Caco-2 (cell line): ENCODE measurements around the gene TYMP. TPM values are rescaled to one million over a fixed set of nuclear protein-coding genes. Genes with fewer than 3 reads are reported as not detected.

Source experiments
- BruUV-seq: library from RNA; stranded (reverse); fragments of 400-500 nt; replicated peaks from 2 replicates; lab custom pipeline; 2021; lab: Mats Ljungman, UMichigan
- CTCF ChIA-PET: fragments of 300-600 bp; sonication (Branson Sonifier 250); formaldehyde crosslinking; loops from one replicate; lab custom pipeline; 2022; ENCODE audit warnings: antibody characterized with exemption; lab: Charles Lee
- POLR2A ChIA-PET: fragments of 300-600 bp; sonication (Branson Sonifier 250); formaldehyde crosslinking; loops from one replicate; lab custom pipeline; 2022; ENCODE audit warnings: antibody characterized with exemption; lab: Charles Lee
- DNase-seq, 2 experiments: peaks; one replicate each; pipeline versions ENCODE4 v3.0.0 to v3.0.0-alpha.2; 2020 to 2022
- H3K27me3 ChIP-seq: replicated peaks from 2 replicates; pipeline ENCODE4 v1.6.0; 2011; ENCODE audit warnings: low read length; ENCODE audit not compliant: control insufficient read depth, insufficient read depth
- H3K36me3 ChIP-seq: 2 replicates; pipeline ENCODE4 v1.5.1; 2011; ENCODE audit warnings: low read length; ENCODE audit not compliant: control insufficient read depth, insufficient read depth
- H3K4me1 ChIP-seq: fragments of 250-450 bp; sonication (Bioruptor Pico); 2 replicates; pipeline ENCODE4 v1.5.1; 2020; ENCODE audit warnings: mild to moderate bottlenecking
- H3K4me3 ChIP-seq: 2 replicates; pipeline ENCODE4 v1.5.1; 2011; ENCODE audit warnings: low read depth, mild to moderate bottlenecking, control low read depth, low read length
- H3K9me3 ChIP-seq: fragments of 250-450 bp; sonication (Bioruptor Pico); 2 replicates; pipeline ENCODE4 v1.5.1; 2020; ENCODE audit warnings: mild to moderate bottlenecking, moderate library complexity
- H3K27ac Mint-ChIP-seq: one replicate; pipeline ENCODE4 v1.8.0; 2022; ENCODE audit warnings: mixed read lengths; ENCODE audit not compliant: unreplicated experiment
- H3K27me3 Mint-ChIP-seq: one replicate; pipeline ENCODE4 v1.8.0; 2022; ENCODE audit warnings: mixed read lengths; ENCODE audit not compliant: insufficient read depth, unreplicated experiment
- H3K36me3 Mint-ChIP-seq: one replicate; pipeline ENCODE4 v1.8.0; 2022; ENCODE audit warnings: mild to moderate bottlenecking, mixed read lengths; ENCODE audit not compliant: insufficient read depth, unreplicated experiment
- H3K4me1 Mint-ChIP-seq: one replicate; pipeline ENCODE4 v1.8.0; 2022; ENCODE audit warnings: low read depth, mixed read lengths; ENCODE audit not compliant: unreplicated experiment
- H3K4me3 Mint-ChIP-seq: one replicate; pipeline ENCODE4 v1.8.0; 2022; ENCODE audit warnings: mild to moderate bottlenecking, moderate library complexity, mixed read lengths; ENCODE audit not compliant: unreplicated experiment
- H3K9me3 Mint-ChIP-seq: one replicate; pipeline ENCODE4 v1.8.0; 2022; ENCODE audit warnings: mixed read lengths; ENCODE audit not compliant: unreplicated experiment
- intact Hi-C: fragments of 100-400 bp; cut with micrococcal nuclease; formaldehyde crosslinking; loops from one replicate; pipeline ENCODE4 v1.10.0; 2022; ENCODE audit not compliant: unreplicated experiment
- total RNA-seq: library from RNA; stranded (reverse); gene quantifications from 2 replicates; pipeline ENCODE4 v1.2.3, GENCODE V29; 2022
- TF ChIP-seq, protein P1 (sequence below), 2 experiments: fragments of 200-600 bp in 1 of 2; IDR thresholded peaks; 1 replicate in 1 of 2; 2 replicates in 1 of 2; pipeline versions ENCODE4 v1.5.1 to v1.8.0; 2011 to 2022; ENCODE audit warnings: antibody characterized with exemption in 1 of 2, control low read depth in 1 of 2, inconsistent platforms in 1 of 2, low read depth in 1 of 2, low read length in 1 of 2, mild to moderate bottlenecking in 1 of 2, moderate library complexity in 1 of 2; ENCODE audit not compliant: insufficient read depth in 1 of 2, severe bottlenecking in 1 of 2, unreplicated experiment in 1 of 2

Gene TYMP
- total RNA-seq, 1 experiment from 2014 or later: 3.9 TPM

GRCh38 chr22:50531962-50532674, 2.3 kb upstream of the TYMP start:
- peaks cover 30% of the 10 kb centered on the region for H3K4me1 ChIP-seq
- Mint-ChIP-seq H3K36me3 (peaks cover 30% of the 10 kb centered on the region), H3K4me1 (peaks cover 27% of the 10 kb centered on the region), H3K27me3 (no peaks in the 10 kb centered on the region), H3K9me3 (no peaks in the 10 kb centered on the region), H3K27ac (peak overlapping the region; percentile 86), H3K4me3 (peak overlapping the region; percentile 81)
- POLR2A ChIA-PET: interaction anchor here (0.7 to 1.5 kb wide), 5 partner anchors 15 to 238 kb away, joined by 3 to 7 read pairs (median 4); partner anchors contain the start of genes CHKB, LMF2 and SYCE3
- H3K4me3 ChIP-seq: peak overlapping the region; percentile 68
- H3K27me3 ChIP-seq: no peaks in the 10 kb centered on the region
- TF ChIP-seq, protein P1, sequence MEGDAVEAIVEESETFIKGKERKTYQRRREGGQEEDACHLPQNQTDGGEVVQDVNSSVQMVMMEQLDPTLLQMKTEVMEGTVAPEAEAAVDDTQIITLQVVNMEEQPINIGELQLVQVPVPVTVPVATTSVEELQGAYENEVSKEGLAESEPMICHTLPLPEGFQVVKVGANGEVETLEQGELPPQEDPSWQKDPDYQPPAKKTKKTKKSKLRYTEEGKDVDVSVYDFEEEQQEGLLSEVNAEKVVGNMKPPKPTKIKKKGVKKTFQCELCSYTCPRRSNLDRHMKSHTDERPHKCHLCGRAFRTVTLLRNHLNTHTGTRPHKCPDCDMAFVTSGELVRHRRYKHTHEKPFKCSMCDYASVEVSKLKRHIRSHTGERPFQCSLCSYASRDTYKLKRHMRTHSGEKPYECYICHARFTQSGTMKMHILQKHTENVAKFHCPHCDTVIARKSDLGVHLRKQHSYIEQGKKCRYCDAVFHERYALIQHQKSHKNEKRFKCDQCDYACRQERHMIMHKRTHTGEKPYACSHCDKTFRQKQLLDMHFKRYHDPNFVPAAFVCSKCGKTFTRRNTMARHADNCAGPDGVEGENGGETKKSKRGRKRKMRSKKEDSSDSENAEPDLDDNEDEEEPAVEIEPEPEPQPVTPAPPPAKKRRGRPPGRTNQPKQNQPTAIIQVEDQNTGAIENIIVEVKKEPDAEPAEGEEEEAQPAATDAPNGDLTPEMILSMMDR (IDR thresholded peaks at IDR 0.05; ENCODE audit: insufficient read depth in 1 of 2, low read depth in 1 of 2, low read length in 1 of 2, severe bottlenecking in 1 of 2, unreplicated experiment in 1 of 2): no peak
- H3K9me3 ChIP-seq: no peaks in the 10 kb centered on the region
- H3K36me3 ChIP-seq: no peaks in the 10 kb centered on the region
- CTCF ChIA-PET: interaction anchor here (0.7 to 1.0 kb wide), 3 partner anchors 24 to 89 kb away, joined by 3 to 7 read pairs (median 4); partner anchors contain the start of genes LMF2 and SYCE3
- no TSS peak for BruUV-seq
- DNase-seq: peak; percentile 69 to 78
- intact Hi-C loops: loop anchor here (2.0 to 5.0 kb wide), 2 partner anchors 31 to 90 kb away; partner anchors contain the start of gene SYCE3

DNA sequence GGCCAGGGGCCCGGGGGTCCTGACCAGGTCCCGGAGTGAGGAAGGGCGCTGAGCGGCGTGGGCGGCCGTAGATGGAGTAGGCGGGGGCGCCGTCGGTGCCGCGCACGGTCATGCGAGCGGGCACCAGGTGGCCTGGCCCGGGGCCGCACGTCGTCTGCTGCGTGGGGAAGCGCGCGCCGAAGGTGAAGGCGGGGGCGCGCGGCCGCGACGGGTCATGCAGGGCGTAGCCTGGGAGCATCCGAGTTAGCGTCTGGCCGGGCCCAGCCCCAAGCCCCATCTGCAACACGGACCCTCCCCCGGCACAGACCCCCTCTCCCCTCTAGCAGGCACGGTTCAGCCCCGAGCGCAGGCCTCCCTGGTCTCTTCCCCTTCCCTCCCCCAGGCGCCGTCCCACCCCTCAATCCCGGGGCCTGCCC, 1.7 kb upstream of the TYMP start:
- ChIA-PET CTCF (interaction anchor here (0.7 to 1.0 kb wide), 2 partner anchors 24 to 31 kb away, joined by 4 to 7 read pairs; partner anchors contain the start of genes LMF2 and SYCE3), POLR2A (interaction anchor here (0.7 to 1.5 kb wide), 5 partner anchors 16 to 237 kb away, joined by 3 to 7 read pairs (median 4); partner anchors contain the start of genes CHKB, LMF2 and SYCE3)
- Mint-ChIP-seq H3K36me3 (peaks cover 35% of the 10 kb centered on the region), H3K27me3 (no peaks in the 10 kb centered on the region), H3K4me1 (peaks cover 31% of the 10 kb centered on the region), H3K27ac (peak overlapping the region; percentile 86), H3K4me3 (peak overlapping the region; percentile 81), H3K9me3 (no peaks in the 10 kb centered on the region)
- Histone ChIP-seq H3K4me1 (peaks cover 36% of the 10 kb centered on the region), H3K36me3 (no peaks in the 10 kb centered on the region), H3K9me3 (no peaks in the 10 kb centered on the region), H3K27me3 (no peaks in the 10 kb centered on the region), H3K4me3 (peak overlapping the region; percentile 68)
- intact Hi-C loops: loop anchor here (5.0 kb wide), 1 partner anchor 91 kb away; no protein-coding TSS in a partner anchor
- peak; percentile 66 for DNase-seq
- no TSS peak for BruUV-seq
- TF ChIP-seq, protein P1 (IDR thresholded peaks at IDR 0.05; ENCODE audit: insufficient read depth in 1 of 2, low read depth in 1 of 2, low read length in 1 of 2, severe bottlenecking in 1 of 2, unreplicated experiment in 1 of 2): no peak

DNA sequence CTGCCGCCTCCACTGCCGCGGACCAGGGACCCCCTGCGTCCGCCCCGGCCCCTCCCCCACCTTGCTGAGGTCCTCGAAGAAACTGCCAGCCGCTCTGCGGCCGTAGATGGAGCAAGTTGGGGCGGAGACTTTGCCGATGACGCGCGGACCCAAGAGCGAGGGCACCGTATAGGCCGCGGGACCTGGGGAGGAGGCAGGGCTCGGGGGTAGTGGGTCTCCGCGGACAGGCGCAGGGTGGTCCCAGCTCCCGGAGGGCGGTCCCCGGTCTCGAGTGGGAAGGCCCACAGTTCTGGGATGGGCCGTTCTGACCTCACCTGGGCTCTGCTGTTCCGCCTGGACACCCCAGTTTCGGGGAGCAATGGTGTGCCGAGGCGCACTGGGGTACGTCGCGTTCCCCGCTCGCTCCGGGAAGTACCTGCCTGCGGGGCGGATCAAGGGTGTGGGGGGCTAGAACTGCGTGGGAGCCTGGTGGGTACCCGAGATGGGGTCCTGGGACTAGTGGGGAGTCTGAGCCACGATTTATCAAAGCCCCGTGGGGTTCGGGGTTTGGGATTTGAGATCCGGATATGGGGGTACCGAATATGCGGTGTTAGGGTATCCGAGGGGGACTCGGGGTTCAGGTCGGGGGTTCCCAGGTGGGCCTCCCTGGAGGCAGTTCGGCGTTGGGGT, 1.2 kb upstream of the TYMP start:
- H3K36me3 ChIP-seq: no peaks in the 10 kb centered on the region
- no peaks in the 10 kb centered on the region for H3K9me3 Mint-ChIP-seq
- TF ChIP-seq, protein P1 (IDR thresholded peaks at IDR 0.05; ENCODE audit: insufficient read depth in 1 of 2, low read depth in 1 of 2, low read length in 1 of 2, severe bottlenecking in 1 of 2, unreplicated experiment in 1 of 2): no peak
- H3K4me1 Mint-ChIP-seq: peaks cover 31% of the 10 kb centered on the region
- DNase-seq: peak; percentile 80 to 82
- peaks cover 41% of the 10 kb centered on the region for H3K36me3 Mint-ChIP-seq
- H3K27me3 ChIP-seq: no peaks in the 10 kb centered on the region
- H3K4me1 ChIP-seq: peaks cover 37% of the 10 kb centered on the region
- H3K27ac Mint-ChIP-seq: peak overlapping the region; percentile 86
- TSS peak; percentile 15 for BruUV-seq
- ChIA-PET CTCF (no interaction called here), POLR2A (interaction anchor here (1.5 kb wide), 1 partner anchor 51 kb away, joined by 3 read pairs; the partner anchor contains the start of gene CHKB)
- H3K4me3 ChIP-seq: peak overlapping the region; percentile 68
- intact Hi-C loops: loop anchor here (5.0 kb wide), 1 partner anchor 91 kb away; no protein-coding TSS in a partner anchor
- H3K4me3 Mint-ChIP-seq: peak overlapping the region; percentile 81
- no peaks in the 10 kb centered on the region for H3K27me3 Mint-ChIP-seq
- no peaks in the 10 kb centered on the region for H3K9me3 ChIP-seq
